Measurements from ENCODE around the gene CDH11. TPM values are rescaled to one million over a fixed set of nuclear protein-coding genes. Genes with fewer than 3 reads are reported as not detected.

CDH11 gene
- polyA plus RNA-seq, 1 donor (not counting 4 experiments of a cell fraction or from before 2014, with no cell fraction given), result 36.8 TPM

GRCh38 chr16:65012357-65012756 lies 109.5 kb downstream of the CDH11 start:
- no peaks in the 10 kb centered on the region for H3K4me1 ChIP-seq (ENCODE audit: control insufficient read depth, extremely low read depth, insufficient read depth, low read length)
- H4K20me1 ChIP-seq (ENCODE audit: control insufficient read depth, extremely low read depth, insufficient read depth, low read length), result no peaks in the 10 kb centered on the region
- no peak overlapping the region for H3K27ac ChIP-seq (ENCODE audit: control insufficient read depth, insufficient read depth, low read length)
- H3K36me3 ChIP-seq (ENCODE audit: control insufficient read depth in 2 of 2, extremely low read depth in 1 of 2, insufficient read depth in 2 of 2, low read length in 2 of 2), result no peaks in the 10 kb centered on the region
- DNase-seq (ENCODE audit: low read depth, low spot score) (no peak), FAIRE-seq (no peak)
- H2AFZ ChIP-seq (ENCODE audit: control insufficient read depth, low read length), result no peak overlapping the region
- H3K79me2 ChIP-seq (ENCODE audit: control insufficient read depth, insufficient read depth, low read length), result no peaks in the 10 kb centered on the region
- H3K9me3 ChIP-seq (ENCODE audit: control insufficient read depth, low read depth, low read length), result no peaks in the 10 kb centered on the region
- H3K27me3 ChIP-seq (ENCODE audit: control insufficient read depth, extremely low read depth, insufficient read depth, low read length), result no peaks in the 10 kb centered on the region
- H3K4me3 ChIP-seq (ENCODE audit: control insufficient read depth in 2 of 3, extremely low read depth in 1 of 3, insufficient read depth in 2 of 3, low read depth in 1 of 3, low read length in 3 of 3), result no peak overlapping the region
- H3K9ac ChIP-seq (ENCODE audit: control insufficient read depth, extremely low read depth, insufficient read depth, low read length), result no peak overlapping the region
- TF ChIP-seq CTCF (optimal IDR thresholded peaks at IDR 0.05 in 1 of 3, IDR thresholded peaks at IDR 0.05 in 1 of 3, conservative IDR thresholded peaks at IDR 0.05 in 1 of 3; ENCODE audit: extremely low read depth in 1 of 3, insufficient read depth in 2 of 3, low read length in 3 of 3) (no peak), EZH2 (IDR thresholded peaks at IDR 0.05; ENCODE audit: low read length) (no peak)
- no peaks in the 10 kb centered on the region for H3K9me1 ChIP-seq (ENCODE audit: control insufficient read depth, extremely low read depth, insufficient read depth, low read length)
- H3K4me2 ChIP-seq (ENCODE audit: control insufficient read depth, extremely low read depth, insufficient read depth, low read depth, low read length), result no peak overlapping the region
- dilution Hi-C loops (cut with MboI; ENCODE audit: extremely low pct_ligation_motif_present, low sequenced_read_pairs), result no loop called here

- TF ChIP-seq CTCF (optimal IDR thresholded peaks at IDR 0.05 in 1 of 3, IDR thresholded peaks at IDR 0.05 in 1 of 3, conservative IDR thresholded peaks at IDR 0.05 in 1 of 3; ENCODE audit: extremely low read depth in 1 of 3, insufficient read depth in 2 of 3, low read length in 3 of 3) (no peak), EZH2 (IDR thresholded peaks at IDR 0.05; ENCODE audit: low read length) (no peak)
- no peaks in the 10 kb centered on the region for H3K27me3 ChIP-seq (ENCODE audit: control insufficient read depth, extremely low read depth, insufficient read depth, low read length)
- DNase-seq (ENCODE audit: low read depth, low spot score) (no peak), FAIRE-seq (no peak)
- H3K9me3 ChIP-seq (ENCODE audit: control insufficient read depth, low read depth, low read length), result no peaks in the 10 kb centered on the region
- no peaks in the 10 kb centered on the region for H3K4me1 ChIP-seq (ENCODE audit: control insufficient read depth, extremely low read depth, insufficient read depth, low read length)
- no peaks in the 10 kb centered on the region for H3K36me3 ChIP-seq (ENCODE audit: control insufficient read depth in 2 of 2, extremely low read depth in 1 of 2, insufficient read depth in 2 of 2, low read length in 2 of 2)
- H2AFZ ChIP-seq (ENCODE audit: control insufficient read depth, low read length), result no peak overlapping the region
- no peak overlapping the region for H3K4me2 ChIP-seq (ENCODE audit: control insufficient read depth, extremely low read depth, insufficient read depth, low read depth, low read length)
- dilution Hi-C loops (cut with MboI; ENCODE audit: extremely low pct_ligation_motif_present, low sequenced_read_pairs), result no loop called here
- no peak overlapping the region for H3K27ac ChIP-seq (ENCODE audit: control insufficient read depth, insufficient read depth, low read length)
- no peaks in the 10 kb centered on the region for H3K9me1 ChIP-seq (ENCODE audit: control insufficient read depth, extremely low read depth, insufficient read depth, low read length)
- no peaks in the 10 kb centered on the region for H4K20me1 ChIP-seq (ENCODE audit: control insufficient read depth, extremely low read depth, insufficient read depth, low read length)
- H3K4me3 ChIP-seq (ENCODE audit: control insufficient read depth in 2 of 3, extremely low read depth in 1 of 3, insufficient read depth in 2 of 3, low read depth in 1 of 3, low read length in 3 of 3), result no peak overlapping the region
- H3K79me2 ChIP-seq (ENCODE audit: control insufficient read depth, insufficient read depth, low read length), result no peaks in the 10 kb centered on the region
- H3K9ac ChIP-seq (ENCODE audit: control insufficient read depth, extremely low read depth, insufficient read depth, low read length), result no peak overlapping the region
Observed at GRCh38 chr16:65010125-65010524, 111.7 kb downstream of the CDH11 start.
